GM12878 (cell line): ENCODE results near the gene COL23A1. TPM values are rescaled to one million over a fixed set of nuclear protein-coding genes. Genes with fewer than 3 reads are reported as not detected.

Source experiments
- ATAC-seq: fragments of 200-7000 bp; cut with Tn5 transposase; 3 replicates; pipeline ENCODE4 v1.9.1; 2020; ENCODE audit warnings: mild to moderate bottlenecking, moderate library complexity
- BruUV-seq: library from RNA; stranded (reverse); fragments of 400-500 nt; replicated peaks from 2 replicates; lab custom pipeline; 2021; lab: Mats Ljungman, UMichigan
- CTCF ChIA-PET: fragments of 300-600 bp; sonication (Branson Sonifier 250); formaldehyde crosslinking; extraction: SDS; loops from one replicate; lab custom pipeline; 2021; ENCODE audit warnings: inconsistent platforms; lab: Yijun Ruan, JAX
- POLR2A ChIA-PET: fragments of 350-600 bp; formaldehyde crosslinking; extraction: SDS; loops from one replicate; lab custom pipeline; 2021; ENCODE audit warnings: inconsistent platforms; lab: Charles Lee
- RAD21 ChIA-PET: fragments of 300-600 bp; sonication (Branson Sonifier 250); formaldehyde crosslinking; loops from one replicate; lab custom pipeline; 2023; ENCODE audit warnings: antibody characterized with exemption; ENCODE audit not compliant: unreplicated experiment; lab: Charles Lee
- SMC1A ChIA-PET: fragments of 300-600 bp; sonication (Branson Sonifier 250); formaldehyde crosslinking; loops from one replicate; lab custom pipeline; 2023; ENCODE audit not compliant: unreplicated experiment, uncharacterized antibody; lab: Charles Lee
- DNase-seq: peaks from one replicate; pipeline ENCODE4 v3.0.0-alpha.2; 2011; ENCODE audit warnings: low read depth, low spot score
- FAIRE-seq: peaks from 3 replicates; lab custom pipeline; 2011; peaks lifted over from hg19 to GRCh38; lab: Jason Lieb, UNC
- H2AFZ ChIP-seq: 2 replicates; pipeline ENCODE4 v1.6.0; 2011; ENCODE audit warnings: low read depth, low read length, control low read depth; ENCODE audit not compliant: control insufficient read depth
- H3K27ac ChIP-seq: 2 replicates; pipeline ENCODE4 v1.5.1; 2011; ENCODE audit warnings: control low read depth; ENCODE audit not compliant: control insufficient read depth, insufficient read depth
- H3K27me3 ChIP-seq, 2 experiments: replicated peaks in 1 of 2; 2 replicates each; pipeline versions ENCODE4 v1.6.0 to v1.6.1; 2011; ENCODE audit warnings: low read length in 1 of 2; ENCODE audit not compliant: control insufficient read depth in 2 of 2, insufficient read depth in 2 of 2
- H3K36me3 ChIP-seq, 2 experiments: 2 replicates each; pipeline ENCODE4 v1.5.1; 2011; ENCODE audit warnings: low read length in 1 of 2; ENCODE audit not compliant: control insufficient read depth in 2 of 2, insufficient read depth in 2 of 2
- H3K4me1 ChIP-seq: 2 replicates; pipeline ENCODE4 v1.6.1; 2011; ENCODE audit warnings: mild to moderate bottlenecking, low read length, moderate library complexity, mixed read lengths; ENCODE audit not compliant: control insufficient read depth, insufficient read depth
- H3K4me2 ChIP-seq: 2 replicates; pipeline ENCODE4 v1.6.0; 2011; ENCODE audit warnings: control low read depth; ENCODE audit not compliant: control insufficient read depth, insufficient read depth
- H3K4me3 ChIP-seq: fragments of 200-600 bp; sonication (generic); 2 replicates; pipeline ENCODE4 v1.5.1; 2016
- H3K79me2 ChIP-seq: 2 replicates; pipeline ENCODE4 v1.6.0; 2011; ENCODE audit warnings: low read length; ENCODE audit not compliant: control insufficient read depth, insufficient read depth
- H3K9ac ChIP-seq: 2 replicates; pipeline ENCODE4 v1.8.0; 2011; ENCODE audit warnings: low read length, control low read depth, mixed read lengths; ENCODE audit not compliant: control insufficient read depth, insufficient read depth
- H3K9me3 ChIP-seq: replicated peaks from 3 replicates; pipeline ENCODE4 v1.5.1; 2011; ENCODE audit warnings: mild to moderate bottlenecking, low read length; ENCODE audit not compliant: control insufficient read depth, insufficient read depth
- H4K20me1 ChIP-seq: 2 replicates; pipeline ENCODE4 v1.6.0; 2011; ENCODE audit not compliant: control insufficient read depth, insufficient read depth
- EP300 ChIP-seq, 2 experiments: fragments of 150-350 bp in 1 of 2; IDR thresholded peaks; 2 replicates each; pipeline ENCODE4 v1.6.1; 2011 to 2012; ENCODE audit warnings: low read depth in 2 of 2, low read length in 2 of 2, borderline replicate concordance in 1 of 2, improper control_type of control experiment in 1 of 2, inconsistent platforms in 1 of 2; ENCODE audit not compliant: control insufficient read depth in 1 of 2
- HDAC6 ChIP-seq: fragments of 200-600 bp; sonication (generic); IDR thresholded peaks from one replicate; pipeline ENCODE4 v1.8.0; 2017; ENCODE audit warnings: antibody characterized with exemption; ENCODE audit not compliant: unreplicated experiment
- IKZF2 ChIP-seq, 2 experiments: fragments of 450-650 bp; IDR thresholded peaks; 2 replicates each; pipeline ENCODE4 v1.6.1; 2017; ENCODE audit warnings: mild to moderate bottlenecking in 2 of 2, moderate library complexity in 2 of 2
- IRF4 ChIP-seq: IDR thresholded peaks from 2 replicates; pipeline ENCODE4 v1.6.1; 2011; ENCODE audit warnings: low read depth, low read length
- JUND ChIP-seq: IDR thresholded peaks from 2 replicates; pipeline ENCODE4 v1.6.1; 2012; ENCODE audit warnings: low read depth, mild to moderate bottlenecking, low read length, improper control_type of control experiment, moderate library complexity
- MYB ChIP-seq: fragments of 150-350 bp; IDR thresholded peaks from 2 replicates; pipeline ENCODE4 v1.6.1; 2014; ENCODE audit warnings: mild to moderate bottlenecking, low read depth, low read length, borderline replicate concordance
- SUPT20H ChIP-seq: IDR thresholded peaks from 2 replicates; pipeline ENCODE4 v1.6.1; 2011; ENCODE audit warnings: low read depth, mild to moderate bottlenecking, low read length, moderate library complexity, borderline replicate concordance; ENCODE audit not compliant: control insufficient read depth
- ZSCAN29 ChIP-seq: fragments of 450-650 bp; IDR thresholded peaks from 2 replicates; pipeline ENCODE4 v1.6.1; 2017; ENCODE audit warnings: mild to moderate bottlenecking, moderate library complexity
- WGBS: methylation state at CpG from one replicate; pipeline ENCODE4 v1.1.6; 2016; ENCODE audit warnings: low lambda C conversion rate; ENCODE audit not compliant: insufficient replicate concordance, insufficient coverage; ENCODE audit errors: missing lambda C conversion rate; 5-methylcytosine and 5-hydroxymethylcytosine counted together
- in situ Hi-C: fragments of 300-500 bp; cut with MboI; formaldehyde crosslinking; loops from 9 replicates; pipeline ENCODE4 v1.14.3; 2018; ENCODE audit warnings: mixed read lengths
- intact Hi-C: fragments of 100-400 bp; cut with micrococcal nuclease; formaldehyde crosslinking; loops from one replicate; pipeline ENCODE4 v1.14.2; 2022; ENCODE audit not compliant: unreplicated experiment
- polyA plus RNA-seq, 11 experiments: library from polyadenylated mRNA; depleted of rRNA in 4 of 11; unstranded in 6 of 11; stranded (reverse) in 5 of 11; fragments of >200 nt; fragmentation: Nextera tagmentation in 4 of 11; fragmentation: Illumina TruSeq in 1 of 11; extraction: Ambion mirVana in 4 of 11; extraction: Trizol in 1 of 11; gene quantifications; 1 replicate in 1 of 11; 2 replicates in 10 of 11; pipeline versions ENCODE4 v1.2.1 to v1.2.3, GENCODE V29; 2011 to 2016; ENCODE audit warnings: inconsistent platforms in 2 of 11, missing spikeins in 2 of 11, low read depth in 1 of 11
- total RNA-seq, 4 experiments: library from RNA; depleted of rRNA in 3 of 4; stranded (reverse); fragments of >200 nt in 3 of 4; fragmentation: Illumina TruSeq in 1 of 4; extraction: Trizol in 1 of 4; gene quantifications; 2 replicates each; pipeline versions ENCODE4 v1.2.1 to v1.2.3, GENCODE V29; 2013 to 2021
- TF ChIP-seq, protein P1 (sequence below): fragments of 450-650 bp; IDR thresholded peaks from 2 replicates; pipeline ENCODE4 v1.6.1; 2014; ENCODE audit warnings: mild to moderate bottlenecking

The COL23A1 gene
- total and polyA plus RNA-seq, 10 of the 15 experiments (the other 5 are each of a cell fraction or from before 2014, with no cell fraction given), result 0.03 to 0.83 (median 0.09) TPM; not detected in 5

DNA sequence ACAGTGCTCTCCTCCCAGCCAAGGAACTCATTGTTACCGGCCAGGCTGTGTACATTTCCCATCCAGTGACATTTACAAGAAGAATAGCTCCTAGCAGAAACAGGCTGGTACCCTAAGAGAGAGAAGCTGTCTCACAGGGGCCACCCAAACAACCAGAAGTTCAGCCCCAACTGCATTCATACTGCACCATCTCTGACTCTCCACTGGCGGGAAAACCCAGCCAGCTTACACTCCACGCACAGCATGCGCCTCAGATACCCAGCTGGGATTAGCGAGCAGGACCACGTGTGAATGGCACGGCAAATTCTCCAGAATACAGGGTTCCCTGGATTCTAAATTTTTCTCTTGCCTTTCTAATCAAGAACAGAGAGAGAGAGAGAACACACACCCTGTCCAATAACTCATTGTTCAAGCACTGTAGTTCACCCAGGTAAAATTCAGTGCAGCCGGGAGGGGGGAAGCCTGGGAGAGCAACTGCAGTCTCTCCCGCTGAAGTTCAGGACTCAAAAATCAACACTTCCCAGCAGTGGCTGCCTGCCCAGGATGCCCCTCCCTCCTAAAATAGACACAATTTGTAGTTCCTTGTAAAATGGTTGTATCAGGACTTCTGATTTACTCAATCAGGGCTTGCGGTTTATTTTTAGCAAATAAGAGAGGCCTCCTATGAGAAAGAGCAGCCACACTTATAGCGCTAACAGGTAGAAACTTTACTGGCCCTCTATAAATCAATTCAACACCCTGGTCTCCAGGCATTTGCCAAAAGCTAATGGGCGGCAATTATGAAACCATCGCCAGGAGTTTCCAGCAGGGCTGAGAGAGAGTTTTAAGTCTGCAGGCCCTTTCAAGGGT is 2.2 kb downstream of the COL23A1 start:
- RAD21 ChIA-PET, result no interaction called here
- CTCF ChIA-PET, result no interaction called here
- 66% methylated on average over 13 of the region's 13 CpGs for whole genome bisulfite sequencing
- Histone ChIP-seq H3K4me3 (no peak overlapping the region), H3K4me2 (no peak overlapping the region), H3K9ac (no peak overlapping the region), H3K27me3 (peaks cover 3% of the 10 kb centered on the region in 2 experiments; a peak in 1 of 4 replicates), H4K20me1 (no peaks in the 10 kb centered on the region)
- POLR2A ChIA-PET, result no interaction called here
- in situ Hi-C loops (no loop called here), intact Hi-C loops (no loop called here)
- TF ChIP-seq EP300 (IDR thresholded peaks at IDR 0.05; ENCODE audit: borderline replicate concordance in 1 of 2, control insufficient read depth in 1 of 2, low read depth in 2 of 2, low read length in 2 of 2) (no peak), JUND (no peak), IRF4 (no peak)
- TF ChIP-seq, all 136 proteins: peak for 0
- H3K27ac ChIP-seq, result no peak overlapping the region
- H3K9me3 ChIP-seq, result no peaks in the 10 kb centered on the region; the same call in 2 of the 3 replicates
- H2AFZ ChIP-seq, result no peak overlapping the region
- no TSS peak for BruUV-seq
- no peaks in the 10 kb centered on the region for H3K4me1 ChIP-seq
- FAIRE-seq, result no peak
- H3K36me3 ChIP-seq, result no peaks in the 10 kb centered on the region
- no peaks in the 10 kb centered on the region for H3K79me2 ChIP-seq
- no peak for DNase-seq
- no peak for ATAC-seq
- SMC1A ChIA-PET, result no interaction called here

DNA sequence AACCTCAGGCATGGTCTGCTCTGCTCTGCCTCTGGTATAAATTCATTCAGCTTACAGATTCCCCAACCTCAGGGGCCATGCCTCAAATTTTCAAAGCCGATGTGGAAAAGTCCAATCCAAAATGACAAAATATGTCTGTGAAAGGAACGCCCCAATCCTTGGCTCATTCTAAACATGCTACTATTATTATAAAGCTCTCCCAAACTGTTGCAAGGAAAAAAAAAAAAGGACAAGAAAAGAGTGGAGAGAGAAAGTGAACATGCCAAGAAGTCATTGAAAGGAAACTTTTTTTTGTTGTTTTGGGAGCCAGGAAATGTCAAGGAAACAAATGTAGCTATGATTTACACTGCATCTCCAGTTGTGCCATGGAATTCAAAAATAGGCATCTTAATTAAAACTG is 3.8 kb downstream of the COL23A1 start:
- Histone ChIP-seq H3K27me3 (peaks cover 3% of the 10 kb centered on the region in 2 experiments; a peak in 1 of 4 replicates), H2AFZ (no peak overlapping the region), H4K20me1 (no peaks in the 10 kb centered on the region), H3K36me3 (no peaks in the 10 kb centered on the region), H3K4me3 (no peak overlapping the region), H3K27ac (no peak overlapping the region), H3K4me2 (no peak overlapping the region), H3K4me1 (no peaks in the 10 kb centered on the region), H3K79me2 (no peaks in the 10 kb centered on the region), H3K9me3 (no peaks in the 10 kb centered on the region; the same call in 2 of the 3 replicates), H3K9ac (no peak overlapping the region)
- in situ Hi-C loops, result no loop called here
- intact Hi-C loops, result no loop called here
- WGBS, result 42% methylated on average over 2 of the region's 2 CpGs
- no peak for DNase-seq
- no peak for ATAC-seq
- TF ChIP-seq IKZF2 (IDR thresholded peaks at IDR 0.05), result no peak
- TF ChIP-seq ZSCAN29, result no peak
- TF ChIP-seq, protein P1, sequence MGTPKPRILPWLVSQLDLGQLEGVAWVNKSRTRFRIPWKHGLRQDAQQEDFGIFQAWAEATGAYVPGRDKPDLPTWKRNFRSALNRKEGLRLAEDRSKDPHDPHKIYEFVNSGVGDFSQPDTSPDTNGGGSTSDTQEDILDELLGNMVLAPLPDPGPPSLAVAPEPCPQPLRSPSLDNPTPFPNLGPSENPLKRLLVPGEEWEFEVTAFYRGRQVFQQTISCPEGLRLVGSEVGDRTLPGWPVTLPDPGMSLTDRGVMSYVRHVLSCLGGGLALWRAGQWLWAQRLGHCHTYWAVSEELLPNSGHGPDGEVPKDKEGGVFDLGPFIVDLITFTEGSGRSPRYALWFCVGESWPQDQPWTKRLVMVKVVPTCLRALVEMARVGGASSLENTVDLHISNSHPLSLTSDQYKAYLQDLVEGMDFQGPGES, result no peak
- no peak for TF ChIP-seq SUPT20H
- TF ChIP-seq HDAC6, result no peak
- no peak for TF ChIP-seq MYB
- ChIA-PET SMC1A (no interaction called here), RAD21 (no interaction called here), CTCF (interaction anchor here (0.6 kb wide), 1 partner anchor 232 kb away, joined by 3 read pairs; no protein-coding TSS in a partner anchor), POLR2A (no interaction called here)
- no TSS peak for BruUV-seq
- no peak for FAIRE-seq
